Measurements from ENCODE around the gene GPR152.
"Not testable (repeated sequence)": the region's sequence is repeated elsewhere in the genome, so short reads cannot be mapped to it uniquely, and the experiment has no call there.

- not testable (repeated sequence) for TF ChIP-seq POLR2A, CTCF (IDR thresholded peaks at IDR 0.05)
Observed at GRCh38 chr11:67476692-67477091, 24.2 kb upstream of the GPR152 start.
